Mesendoderm (in vitro differentiated cells): ENCODE data around the gene UGT1A4.
"Not testable (repeated sequence)": the region's sequence is repeated elsewhere in the genome, so short reads cannot be mapped to it uniquely, and the experiment has no call there.

ENCODE experiments used
- DNase-seq: peaks from one replicate; pipeline ENCODE4 v3.0.0; 2013
- H2AK5ac ChIP-seq: 2 replicates; pipeline ENCODE4 v1.6.1; 2013; ENCODE audit warnings: low read length, inconsistent platforms
- H2BK120ac ChIP-seq: 2 replicates; pipeline ENCODE4 v1.6.1; 2013; ENCODE audit warnings: low read depth, mild to moderate bottlenecking, low read length, moderate library complexity, mixed read lengths
- H2BK15ac ChIP-seq: replicated peaks from 2 replicates; pipeline ENCODE4 v1.6.1; 2013; ENCODE audit warnings: low read depth, mild to moderate bottlenecking, moderate library complexity
- H2BK5ac ChIP-seq: 2 replicates; pipeline ENCODE4 v1.6.1; 2013; ENCODE audit warnings: low read length, inconsistent platforms
- H3K18ac ChIP-seq: 2 replicates; pipeline ENCODE4 v1.6.1; 2013; ENCODE audit warnings: mild to moderate bottlenecking, low read length, mixed read lengths
- H3K23ac ChIP-seq: one replicate; pipeline ENCODE4 v1.6.1; 2013; ENCODE audit warnings: low read length
- H3K27ac ChIP-seq: 2 replicates; pipeline ENCODE4 v1.5.1; 2013; ENCODE audit warnings: low read depth, mild to moderate bottlenecking, inconsistent platforms, low read length, moderate library complexity
- H3K27me3 ChIP-seq: 2 replicates; pipeline ENCODE4 v1.6.1; 2013; ENCODE audit warnings: low read length, control low read depth, mild to moderate bottlenecking, inconsistent platforms; ENCODE audit not compliant: insufficient read depth, poor library complexity
- H3K36me3 ChIP-seq: 2 replicates; pipeline ENCODE4 v1.6.1; 2013; ENCODE audit warnings: low read length, inconsistent platforms; ENCODE audit not compliant: control insufficient read depth, insufficient read depth
- H3K4ac ChIP-seq: one replicate; pipeline ENCODE4 v1.6.1; 2013; ENCODE audit warnings: low read depth, mild to moderate bottlenecking, low read length, moderate library complexity
- H3K4me1 ChIP-seq: 2 replicates; pipeline ENCODE4 v1.6.1; 2013; ENCODE audit warnings: low read depth, low read length, inconsistent platforms; ENCODE audit not compliant: control insufficient read depth
- H3K4me2 ChIP-seq: 2 replicates; pipeline ENCODE4 v1.6.1; 2013; ENCODE audit warnings: low read length
- H3K4me3 ChIP-seq: 2 replicates; pipeline ENCODE4 v1.5.1; 2013; ENCODE audit warnings: mild to moderate bottlenecking, low read length
- H3K56ac ChIP-seq: one replicate; pipeline ENCODE4 v1.6.1; 2013; ENCODE audit warnings: low read length
- H3K79me1 ChIP-seq: 2 replicates; pipeline ENCODE4 v1.6.1; 2013; ENCODE audit warnings: low read length, inconsistent platforms
- H3K79me2 ChIP-seq: 2 replicates; pipeline ENCODE4 v1.6.1; 2013; ENCODE audit warnings: mild to moderate bottlenecking, low read length; ENCODE audit not compliant: control insufficient read depth, insufficient read depth
- H3K9ac ChIP-seq: 2 replicates; pipeline ENCODE4 v1.6.1; 2013; ENCODE audit warnings: low read length, inconsistent platforms
- H4K5ac ChIP-seq: one replicate; pipeline ENCODE4 v1.6.1; 2013; ENCODE audit warnings: low read length
- H4K8ac ChIP-seq: one replicate; pipeline ENCODE4 v1.6.1; 2013; ENCODE audit warnings: low read depth, mild to moderate bottlenecking, control low read depth, low read length, moderate library complexity
- WGBS: extraction: QIAGEN DNeasy Blood & Tissue Kit; methylation state at CpG from one replicate; pipeline ENCODE4 v1.1.7; 2013; ENCODE audit warnings: low lambda C conversion rate, missing lambda C conversion rate; ENCODE audit not compliant: insufficient coverage; ENCODE audit errors: extremely low coverage; 5-methylcytosine and 5-hydroxymethylcytosine counted together

UGT1A4 gene

GRCh38 chr2:233746475-233747282, 28.1 kb downstream of the UGT1A4 start:
- Histone ChIP-seq H4K8ac (no peak overlapping the region), H3K27me3 (no peaks in the 10 kb centered on the region), H3K18ac (no peak overlapping the region), H3K4me3 (no peak overlapping the region), H3K23ac (no peak overlapping the region), H2BK120ac (no peak overlapping the region), H3K79me2 (no peaks in the 10 kb centered on the region), H3K56ac (no peak overlapping the region), H3K4me2 (no peak overlapping the region), H3K4me1 (no peaks in the 10 kb centered on the region), H3K79me1 (no peaks in the 10 kb centered on the region), H2BK5ac (no peak overlapping the region), H2AK5ac (no peak overlapping the region), H3K36me3 (no peaks in the 10 kb centered on the region), H3K9ac (no peak overlapping the region), H3K4ac (no peak overlapping the region), H4K5ac (no peak overlapping the region), H3K27ac (no peak overlapping the region), H2BK15ac (no peak overlapping the region)
- DNase-seq, result peak; percentile 11
- WGBS, result no CpG with 5 or more reads among the region's 10 CpGs

GRCh38 chr2:233747283-233747544, 28.7 kb downstream of the UGT1A4 start:
- Histone ChIP-seq H3K18ac (no peak overlapping the region), H3K4me1 (no peaks in the 10 kb centered on the region), H3K9ac (no peak overlapping the region), H2BK15ac (no peak overlapping the region), H3K79me2 (no peaks in the 10 kb centered on the region), H3K23ac (no peak overlapping the region), H3K4me3 (no peak overlapping the region), H4K8ac (no peak overlapping the region), H3K79me1 (no peaks in the 10 kb centered on the region), H3K4ac (no peak overlapping the region), H2BK120ac (no peak overlapping the region), H2AK5ac (no peak overlapping the region), H3K4me2 (no peak overlapping the region), H3K27ac (no peak overlapping the region), H2BK5ac (no peak overlapping the region), H4K5ac (no peak overlapping the region), H3K56ac (no peak overlapping the region), H3K27me3 (no peaks in the 10 kb centered on the region), H3K36me3 (no peaks in the 10 kb centered on the region)
- WGBS, result no CpG with 5 or more reads among the region's 6 CpGs
- DNase-seq, result no peak

GRCh38 chr2:233750689-233751088, 32.2 kb downstream of the UGT1A4 start:
- not testable (repeated sequence) for H3K56ac ChIP-seq, H3K4ac ChIP-seq, H3K4me3 ChIP-seq, H2BK5ac ChIP-seq, H3K36me3 ChIP-seq, DNase-seq, H3K27me3 ChIP-seq, H3K18ac ChIP-seq, H2BK120ac ChIP-seq, H3K79me2 ChIP-seq, H3K9ac ChIP-seq, H2BK15ac ChIP-seq, H3K23ac ChIP-seq, H3K27ac ChIP-seq, H2AK5ac ChIP-seq, H3K79me1 ChIP-seq, H4K5ac ChIP-seq, H4K8ac ChIP-seq, H3K4me1 ChIP-seq, H3K4me2 ChIP-seq
- no CpG with 5 or more reads among the region's 2 CpGs for WGBS

- not testable (repeated sequence) for H3K36me3 ChIP-seq, H3K56ac ChIP-seq, H4K8ac ChIP-seq, H3K18ac ChIP-seq, H3K9ac ChIP-seq, H3K79me2 ChIP-seq, H3K27ac ChIP-seq, H3K4ac ChIP-seq, H3K79me1 ChIP-seq, H3K4me2 ChIP-seq, H3K27me3 ChIP-seq, H2AK5ac ChIP-seq, H2BK120ac ChIP-seq, H3K23ac ChIP-seq, DNase-seq, H2BK15ac ChIP-seq, H2BK5ac ChIP-seq, H3K4me1 ChIP-seq, H4K5ac ChIP-seq, H3K4me3 ChIP-seq
- no CpG with 5 or more reads among the region's 2 CpGs for WGBS
Measured at GRCh38 chr2:233751212-233752009, 32.9 kb downstream of the UGT1A4 start.

GRCh38 chr2:233754872-233755611, 36.5 kb downstream of the UGT1A4 start:
- Histone ChIP-seq H2AK5ac (no peak overlapping the region), H3K4me1 (no peaks in the 10 kb centered on the region), H3K4me3 (no peak overlapping the region), H3K4me2 (no peak overlapping the region), H3K56ac (no peak overlapping the region), H2BK5ac (no peak overlapping the region), H3K27me3 (no peaks in the 10 kb centered on the region), H3K27ac (no peak overlapping the region), H4K8ac (no peak overlapping the region), H3K4ac (no peak overlapping the region), H3K23ac (no peak overlapping the region), H3K9ac (no peak overlapping the region), H2BK120ac (no peak overlapping the region), H4K5ac (no peak overlapping the region), H3K79me2 (no peaks in the 10 kb centered on the region), H3K18ac (no peak overlapping the region), H3K79me1 (no peaks in the 10 kb centered on the region), H3K36me3 (no peaks in the 10 kb centered on the region), H2BK15ac (no peak overlapping the region)
- no peak for DNase-seq
- WGBS, result no CpG with 5 or more reads among the region's 44 CpGs
